Mononuclear cell (primary cell): ENCODE data around the gene DDIT3. TPM values are rescaled to one million over a fixed set of nuclear protein-coding genes. Genes with fewer than 3 reads are reported as not detected.
"Not testable (repeated sequence)": the region's sequence is repeated elsewhere in the genome, so short reads cannot be mapped to it uniquely, and the experiment has no call there.

Experiments
- H3K27me3 ChIP-seq: 2 replicates; pipeline ENCODE4 v1.6.0; 2011; ENCODE audit warnings: low read length, control low read depth; ENCODE audit not compliant: insufficient read depth
- H3K4me1 ChIP-seq: 2 replicates; pipeline ENCODE4 v1.5.1; 2011; ENCODE audit warnings: mild to moderate bottlenecking, low read length, control low read depth; ENCODE audit not compliant: insufficient read depth
- H3K4me3 ChIP-seq: 2 replicates; pipeline ENCODE4 v1.5.1; 2011; ENCODE audit warnings: mild to moderate bottlenecking, low read length, moderate library complexity
- H3K9me3 ChIP-seq: 2 replicates; pipeline ENCODE4 v1.5.1; 2011; ENCODE audit warnings: low read depth, mild to moderate bottlenecking, control low read depth, low read length
- total RNA-seq: library from RNA; depleted of rRNA; stranded (reverse); fragments of >200 nt; gene quantifications from one replicate; pipeline ENCODE4 v1.2.3, GENCODE V29; 2012

DDIT3 gene
- total RNA-seq, 1 donor: 130 TPM

GRCh38 chr12:57514720-57515407 lies 5.5 kb downstream of the DDIT3 start:
- Histone ChIP-seq H3K4me1 (peaks cover 23% of the 10 kb centered on the region), H3K9me3 (no peaks in the 10 kb centered on the region), H3K4me3 (no peak overlapping the region), H3K27me3 (no peaks in the 10 kb centered on the region)

GRCh38 chr12:57514246-57514645 lies 6.1 kb downstream of the DDIT3 start:
- not testable (repeated sequence) for H3K9me3 ChIP-seq, H3K4me3 ChIP-seq, H3K27me3 ChIP-seq
- H3K4me1 ChIP-seq: peaks cover 17% of the 10 kb centered on the region

- H3K4me3 ChIP-seq, H3K27me3 ChIP-seq, H3K9me3 ChIP-seq: not testable (repeated sequence)
- peaks cover 11% of the 10 kb centered on the region for H3K4me1 ChIP-seq
Measured at GRCh38 chr12:57513677-57514076, 6.6 kb downstream of the DDIT3 start.

GRCh38 chr12:57513266-57513665 lies 7.0 kb downstream of the DDIT3 start:
- Histone ChIP-seq H3K4me1 (peaks cover 7% of the 10 kb centered on the region), H3K9me3 (no peaks in the 10 kb centered on the region), H3K4me3 (no peak overlapping the region), H3K27me3 (no peaks in the 10 kb centered on the region)

GRCh38 chr12:57512665-57513064 lies 7.6 kb downstream of the DDIT3 start:
- no peak overlapping the region for H3K4me3 ChIP-seq
- peaks cover under 1% of the 10 kb centered on the region for H3K4me1 ChIP-seq
- H3K27me3 ChIP-seq: no peaks in the 10 kb centered on the region
- no peaks in the 10 kb centered on the region for H3K9me3 ChIP-seq

GRCh38 chr12:57511588-57512325 lies 8.6 kb downstream of the DDIT3 start:
- Histone ChIP-seq H3K4me3 (no peak overlapping the region), H3K4me1 (no peaks in the 10 kb centered on the region), H3K27me3 (no peaks in the 10 kb centered on the region), H3K9me3 (no peaks in the 10 kb centered on the region)

GRCh38 chr12:57511161-57511560 lies 9.2 kb downstream of the DDIT3 start:
- Histone ChIP-seq H3K9me3 (no peaks in the 10 kb centered on the region), H3K4me3 (no peak overlapping the region), H3K27me3 (no peaks in the 10 kb centered on the region), H3K4me1 (no peaks in the 10 kb centered on the region)

GRCh38 chr12:57507796-57508195 lies 12.5 kb downstream of the DDIT3 start:
- not testable (repeated sequence) for H3K9me3 ChIP-seq, H3K4me3 ChIP-seq, H3K27me3 ChIP-seq, H3K4me1 ChIP-seq

GRCh38 chr12:57506541-57506940 lies 13.8 kb downstream of the DDIT3 start:
- not testable (repeated sequence) for H3K4me3 ChIP-seq, H3K4me1 ChIP-seq, H3K27me3 ChIP-seq, H3K9me3 ChIP-seq

- H3K9me3 ChIP-seq, H3K4me1 ChIP-seq, H3K27me3 ChIP-seq, H3K4me3 ChIP-seq: not testable (repeated sequence)
Measured at GRCh38 chr12:57502311-57502969, 17.9 kb downstream of the DDIT3 start.

- Histone ChIP-seq H3K4me3 (no peak overlapping the region), H3K9me3 (no peaks in the 10 kb centered on the region), H3K4me1 (no peaks in the 10 kb centered on the region), H3K27me3 (no peaks in the 10 kb centered on the region)
Measured at GRCh38 chr12:57500213-57500612, 20.1 kb downstream of the DDIT3 start.

- no peaks in the 10 kb centered on the region for H3K4me1 ChIP-seq
- no peaks in the 10 kb centered on the region for H3K27me3 ChIP-seq
- no peak overlapping the region for H3K4me3 ChIP-seq
- no peaks in the 10 kb centered on the region for H3K9me3 ChIP-seq
Measured at GRCh38 chr12:57498571-57498970, 21.7 kb downstream of the DDIT3 start.

GRCh38 chr12:57498132-57498502 lies 22.2 kb downstream of the DDIT3 start:
- no peaks in the 10 kb centered on the region for H3K9me3 ChIP-seq
- no peaks in the 10 kb centered on the region for H3K27me3 ChIP-seq
- H3K4me1 ChIP-seq: no peaks in the 10 kb centered on the region
- no peak overlapping the region for H3K4me3 ChIP-seq

- no peaks in the 10 kb centered on the region for H3K9me3 ChIP-seq
Measured at GRCh38 chr12:57497223-57498131, 22.8 kb downstream of the DDIT3 start.

GRCh38 chr12:57496822-57497221 lies 23.5 kb downstream of the DDIT3 start:
- H3K27me3 ChIP-seq: no peaks in the 10 kb centered on the region
- no peak overlapping the region for H3K4me3 ChIP-seq
- H3K4me1 ChIP-seq: no peaks in the 10 kb centered on the region
- no peaks in the 10 kb centered on the region for H3K9me3 ChIP-seq

More at GRCh38 chr12:57497223-57498131, 22.8 kb downstream of the DDIT3 start:
- H3K4me3 ChIP-seq: no peak overlapping the region
- H3K27me3 ChIP-seq: no peaks in the 10 kb centered on the region
- no peaks in the 10 kb centered on the region for H3K4me1 ChIP-seq
